NCI-H146 (cell line): ENCODE measurements around the gene IRX3.
"Not testable (repeated sequence)": the region's sequence is repeated elsewhere in the genome, so short reads cannot be mapped to it uniquely, and the experiment has no call there.

Experiments
- DNase-seq: peaks from one replicate; lab custom pipeline; 2025; lab: John Stamatoyannopoulos, UW

IRX3 gene

DNA sequence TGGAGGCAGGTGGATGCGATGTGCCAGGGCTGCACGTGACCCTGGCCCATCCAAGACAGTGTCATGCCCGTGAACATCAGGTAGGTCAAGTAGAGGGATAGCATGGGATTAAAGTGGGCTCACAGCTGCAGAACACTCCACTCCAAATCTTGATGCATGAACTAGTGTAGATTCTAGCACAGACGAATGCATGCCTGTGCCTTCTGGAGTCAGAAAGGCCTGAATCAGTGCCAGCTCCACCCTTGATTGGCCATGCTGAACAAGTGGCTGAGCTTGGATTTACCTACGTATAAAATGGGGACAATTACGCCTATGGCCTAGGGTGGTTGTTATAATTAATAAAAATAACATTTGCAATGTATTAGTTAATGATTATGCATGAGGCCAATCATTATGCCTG is 10.6 kb downstream of the IRX3 start:
- DNase-seq: no peak

DNA sequence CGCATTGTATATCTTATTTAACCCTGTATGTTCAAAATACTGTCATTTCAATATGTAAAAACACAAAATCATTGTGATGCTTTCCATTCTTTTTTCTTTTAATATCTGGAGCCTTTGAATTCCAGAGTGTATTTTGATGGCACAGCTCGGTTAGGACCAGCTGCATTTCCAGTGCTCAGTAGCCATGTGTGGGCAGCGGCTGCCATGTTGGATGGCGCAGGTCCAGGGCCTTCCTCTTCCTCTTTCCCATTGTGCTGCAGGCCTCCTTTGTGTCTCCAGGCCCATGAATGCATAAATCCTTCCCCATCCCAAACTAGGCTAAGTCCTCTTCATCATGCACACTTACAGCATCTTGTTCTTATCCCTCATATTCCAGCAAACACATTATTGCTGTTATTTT is 13.0 kb downstream of the IRX3 start:
- no peak for DNase-seq

DNA sequence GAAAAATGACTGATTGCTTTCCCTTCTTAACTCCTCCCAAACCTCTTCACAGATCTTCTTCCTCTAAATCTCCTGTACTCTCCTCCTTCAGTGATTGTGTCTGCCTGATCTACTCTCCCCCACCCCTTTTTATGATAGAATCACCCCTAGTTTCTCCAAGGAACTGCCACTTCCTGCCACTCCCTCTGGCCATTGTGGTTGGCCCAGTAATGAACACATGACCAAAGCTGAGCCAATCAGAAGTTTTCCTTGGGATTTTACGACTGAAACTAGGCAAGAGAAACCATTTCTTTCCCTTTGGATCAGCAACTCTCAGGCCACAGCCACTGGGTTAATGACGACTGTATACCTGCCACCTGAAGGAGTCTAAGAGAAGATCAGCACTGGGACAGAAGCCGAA is 15.9 kb downstream of the IRX3 start:
- no peak for DNase-seq

DNA sequence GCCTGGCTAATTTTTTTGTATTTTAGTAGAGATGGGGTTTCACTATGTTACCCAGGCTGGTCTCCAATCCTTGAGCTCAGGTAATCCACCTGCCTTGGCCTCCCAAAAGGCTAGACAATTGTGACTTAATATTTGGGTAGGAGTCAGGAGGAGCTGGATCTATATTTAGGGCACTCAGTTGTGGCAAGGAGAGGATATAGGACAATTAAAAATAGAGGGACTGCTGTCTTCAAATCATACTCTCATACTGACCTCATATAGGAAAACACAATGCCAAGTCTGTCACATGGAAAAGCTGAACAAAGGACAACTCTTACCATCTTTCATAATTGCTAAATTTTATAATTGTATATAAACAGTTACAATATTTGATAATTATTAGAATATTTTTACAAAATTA is 17.1 kb downstream of the IRX3 start:
- DNase-seq: no peak

DNA sequence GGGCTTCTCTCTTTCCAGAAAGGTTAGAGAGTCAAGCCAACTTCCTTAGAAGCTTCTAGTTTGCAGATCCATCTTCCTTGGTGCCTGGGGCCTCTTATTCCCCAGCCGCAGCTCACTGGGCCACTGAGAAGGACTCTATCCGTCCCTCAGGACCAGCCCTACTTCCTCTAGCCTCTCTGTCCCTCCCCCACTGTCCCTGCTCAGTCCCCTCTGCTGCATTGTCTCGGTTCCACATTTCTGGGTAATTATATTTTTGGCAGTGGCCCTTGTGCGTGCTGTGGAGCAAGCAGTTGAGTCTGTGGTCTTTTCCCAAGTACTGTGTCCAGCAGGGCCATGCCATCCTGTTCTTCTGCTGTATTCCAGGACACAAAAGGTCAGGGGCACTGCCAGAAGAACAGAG is 17.8 kb downstream of the IRX3 start:
- no peak for DNase-seq

DNA sequence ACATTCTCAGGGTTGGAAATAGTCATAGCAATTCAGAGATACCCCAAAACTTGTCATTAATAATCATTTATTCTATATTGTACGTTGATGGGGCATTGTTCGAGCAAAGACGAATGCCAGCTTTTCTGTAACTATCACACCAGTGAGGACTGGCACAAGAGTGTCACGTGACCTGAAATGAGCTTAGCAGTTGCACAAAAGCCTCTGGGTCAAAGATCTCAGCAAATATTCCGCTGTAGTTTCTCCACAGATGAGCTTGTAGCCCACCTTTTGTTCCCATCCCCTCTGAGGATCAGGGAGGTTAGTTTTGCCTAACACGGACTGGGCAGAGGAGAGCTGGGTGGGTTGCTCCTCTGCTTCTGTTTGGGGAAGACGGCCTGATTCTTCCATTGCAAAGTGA is 18.2 kb downstream of the IRX3 start:
- no peak for DNase-seq

DNA sequence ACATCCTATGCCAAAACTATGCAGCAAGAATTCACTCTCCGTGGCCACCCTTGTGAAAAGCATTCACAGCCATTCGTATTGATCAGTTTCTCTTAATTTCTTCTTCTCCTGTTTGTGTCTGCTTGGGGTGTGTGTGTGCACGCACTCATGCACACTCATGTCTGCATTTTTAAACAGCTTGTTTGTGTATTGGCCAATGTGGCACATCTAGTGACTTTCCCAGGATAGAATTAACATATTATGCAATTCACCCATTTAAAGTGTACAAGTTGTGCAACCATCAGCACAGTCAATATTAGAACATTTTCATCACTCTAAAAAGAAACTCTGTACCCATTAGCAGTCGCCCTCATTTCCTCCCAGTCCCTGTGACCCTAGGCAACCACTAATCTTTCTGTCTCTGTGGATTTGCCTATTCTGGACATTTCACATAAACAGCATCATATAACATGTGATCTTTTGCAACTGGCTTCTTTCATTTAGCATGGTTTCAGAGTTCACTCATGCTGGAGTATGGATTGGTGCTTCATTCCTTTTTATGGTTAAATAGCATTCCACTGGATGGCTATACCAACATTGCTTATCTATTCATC is 20.1 kb downstream of the IRX3 start:
- DNase-seq: no peak

DNA sequence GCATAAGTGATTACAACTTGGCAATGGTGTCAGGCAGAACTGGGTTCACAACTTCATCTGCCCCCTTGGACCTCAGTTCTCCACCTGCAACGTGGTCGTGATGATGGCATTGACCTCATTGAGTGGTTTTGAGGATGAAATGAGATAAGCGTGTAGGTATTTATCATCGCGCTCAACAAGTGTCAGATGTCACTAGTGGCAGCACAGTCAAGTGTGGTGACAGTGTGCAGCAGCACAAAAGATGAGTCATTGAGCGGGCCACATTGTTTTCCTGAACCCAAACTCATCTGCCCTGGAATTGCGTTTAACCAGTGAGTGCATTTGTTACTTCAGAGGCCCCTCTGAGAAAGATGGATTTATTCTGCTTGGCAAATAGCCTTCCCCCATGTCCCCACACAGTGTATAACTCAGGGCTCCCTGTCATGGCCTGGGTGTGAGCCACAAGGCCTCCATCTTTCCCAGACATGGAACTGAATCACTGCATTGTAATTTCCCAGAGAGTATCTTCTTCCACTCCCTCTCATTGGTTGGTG is 20.9 kb downstream of the IRX3 start:
- DNase-seq: no peak

DNA sequence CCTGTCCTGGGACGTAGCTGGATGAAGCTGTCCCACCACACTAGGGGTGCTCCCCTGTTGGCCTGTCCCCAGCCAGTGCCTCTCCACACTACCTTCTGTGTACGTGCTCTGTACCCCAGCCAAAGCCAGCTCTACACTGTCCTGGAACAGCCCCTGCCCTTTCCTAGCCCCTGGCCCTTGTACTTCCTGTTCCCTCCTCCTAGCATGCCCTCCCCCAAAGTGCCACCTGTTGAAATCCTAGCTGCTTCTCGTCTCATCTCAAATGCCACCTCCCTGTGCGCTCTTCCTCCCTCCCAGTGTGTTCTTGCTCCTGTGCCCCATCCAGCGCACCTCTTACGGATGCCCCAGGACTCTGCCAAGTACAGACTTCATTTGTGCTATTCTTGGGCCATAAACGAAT is 33.5 kb downstream of the IRX3 start:
- no peak for DNase-seq

DNA sequence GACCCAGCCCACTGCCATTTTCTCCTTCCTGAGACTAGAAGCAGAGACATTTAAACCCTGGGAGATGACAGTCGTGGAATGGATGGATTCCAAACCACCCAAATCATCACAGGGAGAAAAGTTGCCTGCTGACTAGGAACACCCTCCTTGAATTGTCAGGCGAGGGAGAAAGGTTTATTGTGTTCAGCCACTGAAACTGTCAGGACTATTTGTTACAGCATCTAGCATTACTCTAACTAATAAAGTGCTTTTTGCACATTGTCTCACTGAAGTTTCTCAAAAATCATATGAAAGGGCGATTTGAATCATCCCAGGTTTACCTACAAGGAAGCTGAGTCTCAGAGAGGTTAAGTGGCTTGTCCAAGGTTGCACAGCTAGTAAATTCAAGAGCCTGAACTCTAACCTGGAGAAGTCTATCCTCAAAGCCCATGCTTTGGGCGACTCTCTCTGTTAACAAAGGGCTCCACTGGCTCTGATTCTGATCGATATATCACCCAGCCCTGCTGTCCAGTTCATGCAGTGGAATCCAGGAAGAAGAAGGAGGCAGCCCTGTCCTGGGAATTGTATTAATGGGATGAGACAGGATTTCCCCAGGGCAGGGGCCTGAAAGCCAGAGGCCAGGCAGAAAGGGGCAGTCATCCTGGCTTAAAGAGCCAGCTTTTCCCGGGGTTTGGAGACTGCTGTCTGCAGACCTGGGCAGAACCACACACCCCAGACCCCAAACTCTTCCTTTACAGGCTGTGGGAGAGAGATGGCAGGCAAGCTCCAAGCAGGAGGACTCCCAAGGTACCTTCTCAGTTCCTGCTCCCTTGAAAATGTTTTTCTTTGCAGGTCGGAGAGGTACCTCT is 37.5 kb downstream of the IRX3 start:
- no peak for DNase-seq

DNA sequence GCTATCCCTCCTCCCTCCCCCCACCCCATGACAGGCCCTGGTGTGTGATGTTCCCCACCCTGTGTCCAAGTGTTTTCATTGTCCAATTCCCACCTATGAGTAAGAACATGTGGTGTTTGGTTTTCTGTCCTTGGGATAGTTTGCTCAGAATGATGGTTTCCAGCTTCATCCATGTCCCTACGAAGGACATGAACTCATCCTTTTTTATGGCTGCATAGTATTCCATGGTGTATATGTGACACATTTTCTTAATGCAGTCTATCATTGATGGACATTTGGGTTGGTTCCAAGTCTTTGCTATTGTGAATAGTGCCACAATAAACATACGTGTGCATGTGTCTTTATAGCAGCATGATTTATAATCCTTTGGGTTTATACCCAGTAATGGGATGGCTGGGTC is 38.9 kb downstream of the IRX3 start:
- not testable (repeated sequence) for DNase-seq

DNA sequence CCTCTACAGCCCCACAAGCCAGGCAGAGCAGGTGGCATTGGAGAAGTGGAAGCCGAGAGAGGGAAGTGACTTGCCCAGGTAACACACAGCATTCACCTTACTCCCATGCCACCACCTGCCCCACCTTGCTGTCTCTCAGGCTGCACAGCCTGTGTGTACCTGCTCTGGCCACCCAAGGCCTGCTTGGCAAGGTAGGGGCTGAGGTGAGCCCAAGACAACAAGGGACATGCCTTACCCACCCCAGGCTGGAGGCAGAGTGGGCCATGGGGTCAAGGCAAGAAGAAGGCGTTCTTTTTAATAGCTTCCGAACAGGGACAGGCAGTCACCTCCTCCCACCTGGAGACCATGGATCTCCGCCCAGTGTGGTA is 40.1 kb downstream of the IRX3 start:
- DNase-seq: no peak

DNA sequence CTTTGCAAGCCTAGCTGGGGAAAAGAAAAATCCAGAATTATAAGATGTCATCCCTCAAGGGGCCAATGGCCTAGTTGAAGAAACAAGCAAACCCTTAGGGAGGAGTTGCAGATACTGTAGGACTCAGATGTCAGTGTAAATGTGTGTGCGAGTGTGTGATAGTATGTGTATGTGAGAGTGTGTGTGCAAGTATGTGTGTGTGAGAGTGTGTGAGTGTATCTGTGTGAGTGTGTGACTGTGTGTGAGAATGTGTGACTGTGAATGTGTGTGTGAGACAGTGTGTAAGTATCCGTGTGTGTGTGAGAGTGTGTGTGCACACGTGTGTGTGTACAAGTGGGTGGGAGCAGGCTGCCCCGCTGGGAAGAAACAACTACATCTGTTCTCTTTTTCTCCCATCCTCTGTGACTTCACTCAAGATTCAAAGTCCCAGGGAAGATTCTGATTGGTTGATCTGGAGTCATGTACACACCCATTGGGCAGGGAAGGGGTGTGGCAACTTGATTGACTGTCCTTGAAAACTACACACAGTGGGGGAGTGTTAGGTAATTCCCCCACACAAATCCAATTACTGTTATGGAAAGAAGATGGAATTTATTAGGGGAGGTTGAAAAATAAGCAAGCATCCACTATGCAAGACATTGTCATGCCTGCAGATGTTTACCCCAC is 40.7 kb downstream of the IRX3 start:
- no peak for DNase-seq

DNA sequence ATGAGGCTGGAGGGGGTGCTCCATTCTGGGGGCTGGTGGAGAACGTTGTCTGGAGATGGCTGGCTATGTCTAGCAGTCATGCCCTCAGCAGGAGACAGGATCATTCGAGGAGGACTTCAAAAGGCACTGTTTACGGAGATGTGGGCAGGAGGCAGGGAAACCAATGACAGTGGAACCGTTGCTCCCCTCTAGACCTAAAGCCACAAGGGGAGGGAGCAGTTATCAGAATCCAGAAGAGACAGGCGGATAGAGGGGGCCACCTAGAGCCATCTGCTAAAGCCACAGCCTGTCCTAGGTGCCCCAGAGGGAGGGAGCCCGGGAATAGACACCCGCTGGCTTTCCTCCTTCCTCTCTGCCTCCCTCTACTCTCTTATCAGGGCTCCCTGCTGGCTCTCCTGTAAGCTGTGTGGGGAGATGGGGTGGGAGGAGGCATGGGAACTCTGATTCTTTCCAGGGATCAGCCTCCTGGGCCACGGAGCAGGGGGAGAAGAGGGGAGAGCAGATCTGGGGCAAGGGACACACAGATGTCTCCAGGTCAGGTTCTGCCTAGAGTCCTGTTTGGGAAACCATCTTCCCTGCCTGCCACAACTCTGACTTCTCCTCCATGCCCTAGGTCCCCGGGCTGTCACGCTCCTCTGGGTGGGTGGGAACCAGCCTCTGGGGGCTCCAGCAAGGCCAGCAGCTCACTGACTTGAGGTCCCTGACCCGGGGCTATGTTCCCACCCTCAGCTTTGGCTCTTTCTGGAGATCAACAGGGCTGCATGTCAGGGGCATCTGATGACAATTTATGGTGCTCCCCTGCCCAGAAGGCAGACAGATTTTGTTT is 42.3 kb downstream of the IRX3 start:
- DNase-seq: peak; percentile 91

DNA sequence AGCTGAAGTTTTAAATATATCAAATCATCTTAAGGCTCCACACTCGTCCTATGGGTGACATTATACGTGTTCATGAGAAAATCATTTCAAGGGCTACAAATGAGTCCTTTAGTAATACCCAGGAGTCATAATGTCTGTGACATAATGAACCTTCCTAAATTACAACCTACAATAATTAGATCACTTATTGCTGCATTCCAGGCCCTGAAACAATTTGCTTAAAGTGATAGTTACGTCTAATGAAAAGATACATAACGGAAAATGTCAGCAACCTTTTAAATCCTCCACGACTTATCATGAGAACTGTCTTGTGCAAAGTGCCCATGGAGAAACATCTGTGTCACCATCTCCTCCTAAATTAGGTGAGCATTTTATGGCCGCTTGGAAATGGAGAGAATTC is 43.4 kb downstream of the IRX3 start:
- no peak for DNase-seq

DNA sequence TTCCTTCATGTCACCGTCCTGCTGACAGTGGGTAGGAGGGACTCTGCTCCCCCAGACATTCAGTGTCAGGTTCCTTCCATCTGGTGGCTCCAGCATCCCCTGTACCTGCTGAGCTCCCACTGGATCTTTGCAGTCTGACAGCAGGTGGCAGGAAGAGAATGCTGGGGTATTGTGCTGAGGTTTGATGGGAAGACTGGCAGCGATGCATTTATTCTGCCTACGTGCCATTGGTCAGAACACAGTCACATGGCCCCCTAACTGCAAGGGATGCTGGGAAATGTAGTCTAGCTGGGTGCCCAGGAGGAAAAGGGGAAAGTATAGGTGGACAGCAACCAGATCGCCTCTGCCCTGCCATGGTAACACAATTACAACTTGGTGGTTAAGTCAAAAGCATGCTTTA is 44.4 kb downstream of the IRX3 start:
- peak; percentile 53 for DNase-seq

DNA sequence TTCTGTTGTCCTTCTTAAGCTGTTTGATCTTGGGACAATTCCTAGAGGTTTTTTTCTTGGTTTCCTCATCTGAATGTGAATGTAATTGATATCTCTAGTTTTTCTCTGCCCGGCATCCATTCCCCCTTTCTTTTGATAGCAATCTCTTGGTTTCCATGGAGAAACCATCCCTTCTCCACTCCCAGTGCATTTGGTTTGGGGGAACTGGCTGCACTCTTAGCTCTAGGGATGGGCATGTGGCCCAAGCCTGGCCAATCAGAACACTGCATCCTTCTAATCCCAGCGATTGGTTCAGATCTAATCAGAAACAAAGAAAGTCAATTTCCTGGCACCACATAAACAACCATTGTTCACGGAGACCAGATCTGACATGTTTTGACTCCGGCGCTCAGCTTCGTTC is 45.1 kb downstream of the IRX3 start:
- no peak for DNase-seq

DNA sequence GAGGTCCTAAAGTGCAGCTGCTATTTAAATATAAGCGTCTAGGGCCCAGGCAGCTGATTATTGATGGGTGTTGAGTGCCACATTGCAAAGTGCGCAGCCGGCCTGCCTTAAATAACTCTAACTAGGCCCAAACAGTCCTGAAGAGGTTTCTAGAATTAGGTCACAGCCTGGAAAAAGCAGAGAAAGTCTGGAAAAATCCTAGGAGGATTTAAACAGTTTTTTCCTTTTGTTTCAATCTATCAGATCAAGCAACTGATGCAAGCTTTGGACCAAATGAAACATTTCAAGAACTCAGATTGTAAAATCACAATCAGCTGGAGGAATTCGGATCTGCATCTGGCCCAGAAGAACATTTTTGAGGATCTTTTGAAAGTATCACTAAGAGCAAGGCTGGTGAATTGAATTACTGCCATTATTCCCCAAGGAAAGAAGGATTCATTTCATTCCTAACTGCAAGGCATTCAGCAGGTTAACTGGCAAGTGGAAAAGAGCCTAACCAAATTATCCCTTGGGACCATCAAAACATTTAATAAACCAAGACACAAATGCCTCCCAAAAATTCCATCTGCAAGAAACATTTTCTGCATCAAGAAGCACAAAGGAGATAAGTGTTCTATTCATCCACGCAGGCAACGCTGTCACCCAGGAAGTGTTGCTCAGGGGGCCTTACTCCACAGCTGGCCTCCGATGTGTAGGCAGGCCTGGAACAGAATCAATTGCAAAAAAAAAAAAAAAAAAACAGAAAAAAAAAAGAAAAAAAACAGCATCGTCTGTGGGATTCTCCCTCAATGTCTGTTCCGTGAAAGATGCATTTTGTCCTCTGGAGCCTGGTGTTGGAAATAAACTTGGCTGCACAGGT is 46.1 kb downstream of the IRX3 start:
- DNase-seq: no peak

DNA sequence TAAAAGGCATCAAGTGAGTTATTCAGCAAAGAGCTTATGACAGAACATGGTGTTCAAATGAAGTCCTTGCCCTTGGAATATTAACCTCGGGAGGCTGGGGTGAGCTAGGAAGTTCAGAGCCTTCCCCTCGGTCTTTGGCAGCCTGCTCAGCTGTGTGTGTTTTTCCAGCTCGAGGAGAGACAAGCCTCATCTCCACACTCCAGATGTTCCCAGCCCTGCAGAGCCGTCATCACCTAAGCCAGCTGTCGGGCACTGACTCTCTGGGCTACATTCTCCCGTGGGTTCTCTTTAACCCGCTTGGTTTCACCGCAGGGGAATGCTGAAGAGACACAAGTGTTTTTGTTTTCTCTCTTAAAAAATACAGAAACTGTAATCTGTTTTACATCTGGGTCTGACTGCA is 47.1 kb downstream of the IRX3 start:
- DNase-seq: no peak

DNA sequence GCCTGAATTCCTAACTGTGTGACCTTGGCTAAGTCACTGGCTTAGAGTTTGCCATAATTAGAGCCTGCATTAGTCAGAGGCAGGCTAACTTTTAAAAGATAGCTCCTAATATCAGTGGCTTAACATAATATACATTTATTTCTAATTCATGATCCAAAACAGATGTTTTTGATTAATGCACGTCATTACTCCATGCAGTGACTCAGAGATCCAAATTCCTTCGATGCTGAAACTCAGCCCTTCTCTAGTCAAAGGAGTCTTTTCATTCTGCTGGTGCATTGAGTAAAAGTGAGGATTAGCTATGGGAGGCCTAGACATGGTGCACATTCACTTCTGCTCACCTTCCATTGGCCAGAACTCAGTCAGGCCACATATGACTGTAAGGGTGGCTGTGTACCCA is 49.8 kb downstream of the IRX3 start:
- no peak for DNase-seq

DNA sequence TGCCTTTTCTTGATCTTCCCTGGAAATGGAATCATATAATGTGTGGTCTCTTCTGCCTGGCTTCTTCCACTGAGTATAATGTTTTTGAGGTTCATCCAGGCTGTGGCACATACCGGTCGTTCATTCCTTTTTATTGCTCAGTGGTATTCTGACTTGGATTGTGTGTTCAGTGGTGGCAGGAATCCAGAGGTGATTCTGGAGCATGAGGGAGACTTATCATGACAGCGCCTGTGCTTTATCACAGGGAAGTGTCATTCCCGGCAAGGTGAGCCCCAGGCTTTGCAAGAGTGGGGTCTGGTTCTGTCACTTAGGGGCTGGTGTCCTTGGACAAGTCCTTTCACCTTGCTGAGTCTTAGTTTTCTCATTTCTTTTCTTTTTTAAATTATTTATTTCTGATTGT is 53.0 kb downstream of the IRX3 start:
- DNase-seq: no peak
